IPS-20b (cell line): Measurements from ENCODE around the gene SPATA31C1.

Experiments used
- H3K27ac ChIP-seq: one replicate; pipeline ENCODE4 v1.5.1; 2013; ENCODE audit warnings: low read length
- H3K27me3 ChIP-seq: 2 replicates; pipeline ENCODE4 v1.6.1; 2013; ENCODE audit warnings: mild to moderate bottlenecking, low read length, inconsistent platforms; ENCODE audit not compliant: insufficient read depth
- H3K36me3 ChIP-seq: 2 replicates; pipeline ENCODE4 v1.6.1; 2013; ENCODE audit warnings: low read depth, mild to moderate bottlenecking, inconsistent platforms, low read length, moderate library complexity; ENCODE audit not compliant: insufficient read depth
- H3K4me1 ChIP-seq: 2 replicates; pipeline ENCODE4 v1.6.1; 2013; ENCODE audit warnings: mild to moderate bottlenecking, control low read depth, inconsistent platforms, low read length, moderate library complexity; ENCODE audit not compliant: insufficient read depth
- H3K4me3 ChIP-seq: 2 replicates; pipeline ENCODE4 v1.5.1; 2013; ENCODE audit warnings: mild to moderate bottlenecking, low read length, inconsistent platforms
- H3K9ac ChIP-seq: 2 replicates; pipeline ENCODE4 v1.6.1; 2013; ENCODE audit warnings: low read depth, mild to moderate bottlenecking, inconsistent platforms, low read length, moderate library complexity
- H3K9me3 ChIP-seq: 2 replicates; pipeline ENCODE4 v1.6.1; 2013; ENCODE audit warnings: mild to moderate bottlenecking, low read depth, low read length, inconsistent platforms; ENCODE audit not compliant: insufficient read depth

The SPATA31C1 gene

GRCh38 chr9:87944682-87945081, 26.9 kb downstream of the SPATA31C1 start:
- H3K9me3 ChIP-seq = no peaks in the 10 kb centered on the region
- H3K27me3 ChIP-seq = peaks cover 5% of the 10 kb centered on the region; the same call in 1 of the 2 replicates
- H3K36me3 ChIP-seq = no peaks in the 10 kb centered on the region
- no peak overlapping the region for H3K27ac ChIP-seq
- H3K4me3 ChIP-seq = no peak overlapping the region
- H3K4me1 ChIP-seq = no peaks in the 10 kb centered on the region
- H3K9ac ChIP-seq = no peak overlapping the region

GRCh38 chr9:87950296-87950695, 32.5 kb downstream of the SPATA31C1 start:
- no peaks in the 10 kb centered on the region for H3K4me1 ChIP-seq
- peaks cover 3% of the 10 kb centered on the region; the same call in 1 of the 2 replicates for H3K27me3 ChIP-seq
- no peak overlapping the region for H3K27ac ChIP-seq
- H3K36me3 ChIP-seq = no peaks in the 10 kb centered on the region
- H3K9ac ChIP-seq = no peak overlapping the region
- no peaks in the 10 kb centered on the region; the same call in 1 of the 2 replicates for H3K9me3 ChIP-seq
- no peak overlapping the region for H3K4me3 ChIP-seq

GRCh38 chr9:87950765-87951488, 33.2 kb downstream of the SPATA31C1 start:
- no peaks in the 10 kb centered on the region; the same call in 1 of the 2 replicates for H3K9me3 ChIP-seq

GRCh38 chr9:87954230-87954629, 36.5 kb downstream of the SPATA31C1 start:
- Histone ChIP-seq H3K9ac (no peak overlapping the region), H3K9me3 (no peaks in the 10 kb centered on the region; the same call in none of the 2 replicates), H3K4me3 (no peak overlapping the region), H3K36me3 (no peaks in the 10 kb centered on the region), H3K27ac (no peak overlapping the region), H3K4me1 (no peaks in the 10 kb centered on the region), H3K27me3 (no peaks in the 10 kb centered on the region)

More at GRCh38 chr9:87950765-87951488, 33.2 kb downstream of the SPATA31C1 start:
- H3K4me3 ChIP-seq = no peak overlapping the region
- H3K9ac ChIP-seq = no peak overlapping the region
- no peak overlapping the region for H3K27ac ChIP-seq
- no peaks in the 10 kb centered on the region for H3K36me3 ChIP-seq
- H3K27me3 ChIP-seq = no peaks in the 10 kb centered on the region
- no peaks in the 10 kb centered on the region for H3K4me1 ChIP-seq

GRCh38 chr9:87957839-87958238, 40.1 kb downstream of the SPATA31C1 start:
- Histone ChIP-seq H3K27ac (no peak overlapping the region), H3K36me3 (no peaks in the 10 kb centered on the region), H3K27me3 (no peaks in the 10 kb centered on the region), H3K9me3 (peaks cover 3% of the 10 kb centered on the region; the same call in 1 of the 2 replicates), H3K4me1 (no peaks in the 10 kb centered on the region), H3K4me3 (no peak overlapping the region), H3K9ac (no peak overlapping the region)

- Histone ChIP-seq H3K36me3 (no peaks in the 10 kb centered on the region), H3K27me3 (no peaks in the 10 kb centered on the region), H3K4me1 (no peaks in the 10 kb centered on the region), H3K4me3 (no peak overlapping the region), H3K9me3 (peaks cover 3% of the 10 kb centered on the region; the same call in 1 of the 2 replicates), H3K9ac (no peak overlapping the region), H3K27ac (no peak overlapping the region)
Measured at GRCh38 chr9:87958591-87958990, 40.8 kb downstream of the SPATA31C1 start.

GRCh38 chr9:87959916-87960581, 42.3 kb downstream of the SPATA31C1 start:
- no peaks in the 10 kb centered on the region for H3K4me1 ChIP-seq
- H3K4me3 ChIP-seq = no peak overlapping the region
- H3K36me3 ChIP-seq = no peaks in the 10 kb centered on the region

GRCh38 chr9:87963770-87964169, 46.0 kb downstream of the SPATA31C1 start:
- H3K9ac ChIP-seq = no peak overlapping the region
- H3K4me1 ChIP-seq = no peaks in the 10 kb centered on the region
- H3K9me3 ChIP-seq = peaks cover 3% of the 10 kb centered on the region; the same call in 1 of the 2 replicates
- H3K27ac ChIP-seq = no peak overlapping the region
- H3K27me3 ChIP-seq = no peaks in the 10 kb centered on the region
- H3K36me3 ChIP-seq = no peaks in the 10 kb centered on the region
- no peak overlapping the region for H3K4me3 ChIP-seq

More at GRCh38 chr9:87959916-87960581, 42.3 kb downstream of the SPATA31C1 start:
- no peak overlapping the region for H3K9ac ChIP-seq
- H3K9me3 ChIP-seq = peaks cover 3% of the 10 kb centered on the region; the same call in 1 of the 2 replicates
- no peak overlapping the region for H3K27ac ChIP-seq
- no peaks in the 10 kb centered on the region for H3K27me3 ChIP-seq

GRCh38 chr9:87964826-87965225, 47.1 kb downstream of the SPATA31C1 start:
- no peak overlapping the region for H3K9ac ChIP-seq
- H3K36me3 ChIP-seq = no peaks in the 10 kb centered on the region
- H3K4me3 ChIP-seq = no peak overlapping the region
- H3K4me1 ChIP-seq = no peaks in the 10 kb centered on the region
- H3K27me3 ChIP-seq = no peaks in the 10 kb centered on the region
- no peak overlapping the region for H3K27ac ChIP-seq
- no peaks in the 10 kb centered on the region for H3K9me3 ChIP-seq

- H3K9ac ChIP-seq = no peak overlapping the region
Measured at GRCh38 chr9:87968155-87968554, 50.4 kb downstream of the SPATA31C1 start.

GRCh38 chr9:87970602-87971001, 52.8 kb downstream of the SPATA31C1 start:
- peaks cover 19% of the 10 kb centered on the region for H3K27me3 ChIP-seq
- no peaks in the 10 kb centered on the region; the same call in 1 of the 2 replicates for H3K4me1 ChIP-seq
- no peak overlapping the region for H3K4me3 ChIP-seq
- H3K9me3 ChIP-seq = no peaks in the 10 kb centered on the region
- no peaks in the 10 kb centered on the region for H3K36me3 ChIP-seq
- no peak overlapping the region for H3K9ac ChIP-seq
- no peak overlapping the region for H3K27ac ChIP-seq

More at GRCh38 chr9:87968155-87968554, 50.4 kb downstream of the SPATA31C1 start:
- Histone ChIP-seq H3K27ac (no peak overlapping the region), H3K4me1 (no peaks in the 10 kb centered on the region), H3K4me3 (no peak overlapping the region), H3K27me3 (peaks cover 8% of the 10 kb centered on the region), H3K9me3 (no peaks in the 10 kb centered on the region), H3K36me3 (no peaks in the 10 kb centered on the region)

- Histone ChIP-seq H3K4me1 (no peaks in the 10 kb centered on the region; the same call in 1 of the 2 replicates), H3K9me3 (no peaks in the 10 kb centered on the region), H3K9ac (no peak overlapping the region), H3K4me3 (no peak overlapping the region), H3K27ac (no peak overlapping the region), H3K36me3 (no peaks in the 10 kb centered on the region), H3K27me3 (peaks cover 19% of the 10 kb centered on the region)
Measured at GRCh38 chr9:87973122-87973521, 55.4 kb downstream of the SPATA31C1 start.
